Measurements from ENCODE around the gene PCCA.

DNA sequence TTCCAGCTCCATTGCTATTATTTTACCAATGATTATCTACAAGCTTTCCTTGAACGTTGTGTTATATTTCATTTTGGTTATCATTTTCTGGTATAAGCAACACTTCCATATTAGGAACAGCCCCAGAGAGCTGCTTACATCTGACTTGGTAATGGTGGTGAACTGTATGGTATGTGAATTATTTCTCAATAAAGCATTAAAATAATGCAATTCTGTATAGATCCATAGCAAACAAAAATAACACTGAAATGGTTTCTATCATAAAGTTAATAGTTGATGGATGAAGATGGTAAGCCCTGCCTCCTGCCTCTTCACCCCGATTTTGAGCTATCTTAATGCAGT is 472.2 kb downstream of the PCCA start:
- TF ChIP-seq, protein P1, sequence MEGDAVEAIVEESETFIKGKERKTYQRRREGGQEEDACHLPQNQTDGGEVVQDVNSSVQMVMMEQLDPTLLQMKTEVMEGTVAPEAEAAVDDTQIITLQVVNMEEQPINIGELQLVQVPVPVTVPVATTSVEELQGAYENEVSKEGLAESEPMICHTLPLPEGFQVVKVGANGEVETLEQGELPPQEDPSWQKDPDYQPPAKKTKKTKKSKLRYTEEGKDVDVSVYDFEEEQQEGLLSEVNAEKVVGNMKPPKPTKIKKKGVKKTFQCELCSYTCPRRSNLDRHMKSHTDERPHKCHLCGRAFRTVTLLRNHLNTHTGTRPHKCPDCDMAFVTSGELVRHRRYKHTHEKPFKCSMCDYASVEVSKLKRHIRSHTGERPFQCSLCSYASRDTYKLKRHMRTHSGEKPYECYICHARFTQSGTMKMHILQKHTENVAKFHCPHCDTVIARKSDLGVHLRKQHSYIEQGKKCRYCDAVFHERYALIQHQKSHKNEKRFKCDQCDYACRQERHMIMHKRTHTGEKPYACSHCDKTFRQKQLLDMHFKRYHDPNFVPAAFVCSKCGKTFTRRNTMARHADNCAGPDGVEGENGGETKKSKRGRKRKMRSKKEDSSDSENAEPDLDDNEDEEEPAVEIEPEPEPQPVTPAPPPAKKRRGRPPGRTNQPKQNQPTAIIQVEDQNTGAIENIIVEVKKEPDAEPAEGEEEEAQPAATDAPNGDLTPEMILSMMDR (IDR thresholded peaks at IDR 0.05), result no peak
- TF ChIP-seq SP1 (CRISPR knock-in tag; conservative IDR thresholded peaks at IDR 0.05), result no peak
- TF ChIP-seq KAT7 (CRISPR knock-in tag; IDR thresholded peaks at IDR 0.05; ENCODE audit: borderline replicate concordance), result no peak
